K562 (cell line): ENCODE results near the gene PRCD. TPM values are rescaled to one million over a fixed set of nuclear protein-coding genes. Genes with fewer than 3 reads are reported as not detected.
A peak's percentile ranks its signal among the peaks of the same experiment; 100 is the strongest.

Source experiments
- CHD4 ChIP-seq: fragments of 200-600 bp; sonication (generic); IDR thresholded peaks from 3 replicates; pipeline ENCODE4 v1.6.1; 2012; ENCODE audit warnings: low read depth, mild to moderate bottlenecking, mixed read lengths, low read length, inconsistent platforms; ENCODE audit not compliant: insufficient read depth, insufficient replicate concordance, poor library complexity, severe bottlenecking
- KAT2B ChIP-seq: IDR thresholded peaks from one replicate; pipeline ENCODE4 v1.6.1; 2012; ENCODE audit warnings: low read depth, mild to moderate bottlenecking, control low read depth, inconsistent platforms, low read length, moderate library complexity
- SPI1 ChIP-seq: IDR thresholded peaks from 2 replicates; pipeline ENCODE4 v1.6.1; 2011; ENCODE audit warnings: low read depth, low read length, control low read depth, borderline replicate concordance
- TBL1XR1 ChIP-seq, 2 experiments: IDR thresholded peaks; 2 replicates each; pipeline ENCODE4 v1.6.1; 2012; ENCODE audit warnings: improper control_type of control experiment in 2 of 2, low read length in 2 of 2, mild to moderate bottlenecking in 1 of 2
- ZNF12 ChIP-seq: sonication (generic); formaldehyde crosslinking; IDR thresholded peaks from 2 replicates; pipeline ENCODE4 v1.4.0; 2020; ENCODE audit warnings: mild to moderate bottlenecking, missing genetic modification reagents
- ZNF316 ChIP-seq: fragments of 450-650 bp; IDR thresholded peaks from 2 replicates; pipeline ENCODE4 v1.6.1; 2016
- polyA plus RNA-seq, 8 experiments: library from polyadenylated mRNA; depleted of rRNA in 4 of 8; stranded (reverse) in 5 of 8; unstranded in 3 of 8; fragments of >200 nt; fragmentation: Nextera tagmentation in 2 of 8; fragmentation: Illumina TruSeq in 1 of 8; extraction: Ambion mirVana in 2 of 8; extraction: Trizol in 1 of 8; gene quantifications; 2 replicates each; pipeline versions ENCODE4 v1.2.1 to v1.2.3, GENCODE V29; 2011 to 2014; ENCODE audit warnings: inconsistent platforms in 1 of 8, missing spikeins in 1 of 8
- total RNA-seq, 7 experiments: library from RNA; depleted of rRNA in 6 of 7; stranded (reverse); fragments of >200 nt in 6 of 7; fragmentation: Illumina TruSeq in 2 of 7; extraction: Trizol in 2 of 7; gene quantifications; 2 replicates each; pipeline versions ENCODE4 v1.2.1 to v1.2.3, GENCODE V29; 2011 to 2021; ENCODE audit warnings: low replicate concordance in 1 of 7
- TF ChIP-seq, protein P1 (sequence below): fragments of 250-450 bp; sonication (Bioruptor Pico); IDR thresholded peaks from 2 replicates; pipeline ENCODE4 v1.4.0; 2020
- TF ChIP-seq, protein P2 (sequence below), 2 experiments: IDR thresholded peaks; 2 replicates each; pipeline ENCODE4 v1.6.1; 2011; ENCODE audit warnings: borderline replicate concordance in 1 of 2, control low read depth in 1 of 2, low read depth in 1 of 2, low read length in 1 of 2, mild to moderate bottlenecking in 1 of 2, mixed read lengths in 1 of 2, moderate library complexity in 1 of 2; ENCODE audit not compliant: insufficient read depth in 1 of 2, insufficient read length in 1 of 2, poor library complexity in 1 of 2, severe bottlenecking in 1 of 2; ENCODE audit errors: extremely low read depth in 1 of 2
- TF ChIP-seq, protein P3 (sequence below): fragments of 250-450 bp; sonication (Bioruptor Pico); IDR thresholded peaks from 2 replicates; pipeline ENCODE4 v1.5.0; 2021; ENCODE audit warnings: mild to moderate bottlenecking, borderline replicate concordance
- TF ChIP-seq, protein P4 (sequence below), 2 experiments: fragments of 450-650 bp; conservative IDR thresholded peaks; 2 replicates each; pipeline ENCODE4 v1.6.1; 2017; ENCODE audit warnings: mild to moderate bottlenecking in 2 of 2, moderate library complexity in 2 of 2

The PRCD gene
- total and polyA plus RNA-seq, 9 of the 15 experiments (the other 6 are each of a cell fraction or from before 2014, with no cell fraction given), result 0.20 to 0.25 (median 0.21) TPM; not detected in 6

DNA sequence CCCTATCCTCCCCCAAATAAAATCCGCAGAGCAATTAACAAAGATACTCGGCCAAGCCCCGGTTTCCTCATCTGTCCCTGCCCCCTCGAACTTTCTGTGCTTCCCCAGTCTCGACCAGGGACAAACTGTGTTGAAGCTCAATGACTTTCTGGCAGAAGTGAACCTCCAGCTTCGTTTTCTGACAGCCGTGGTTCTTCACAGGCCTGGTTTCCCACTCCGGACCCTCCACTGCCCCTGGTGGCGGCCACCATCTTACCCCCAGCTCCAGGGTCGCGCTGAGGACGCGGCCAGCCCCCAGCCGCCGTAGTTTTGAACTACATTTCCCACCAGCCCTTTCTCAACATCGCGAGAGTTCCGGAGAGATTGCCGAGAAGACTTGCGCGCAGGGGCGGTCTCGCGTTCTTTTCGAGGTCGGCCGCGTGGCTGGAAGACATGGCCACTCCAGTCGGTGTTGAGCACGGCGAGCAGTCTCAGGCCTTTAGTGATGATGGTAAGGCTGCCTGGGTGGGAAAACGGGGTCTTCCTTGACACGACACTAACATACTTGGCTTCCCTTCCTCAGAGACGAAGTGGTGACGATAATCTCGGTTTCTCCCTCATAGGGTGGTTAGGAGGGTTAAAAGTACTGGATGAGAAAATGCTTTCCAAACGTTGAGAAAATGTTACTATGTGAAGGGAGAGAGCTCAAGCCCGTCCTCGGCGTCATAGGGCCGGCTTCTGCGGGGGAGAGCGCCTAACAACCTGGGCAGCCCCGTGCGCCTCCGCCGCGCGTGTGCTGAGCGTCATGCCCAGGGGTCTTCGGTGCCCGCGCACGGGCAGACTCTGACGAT is 17.7 kb downstream of the PRCD start (continued):
- TF ChIP-seq, protein P1, sequence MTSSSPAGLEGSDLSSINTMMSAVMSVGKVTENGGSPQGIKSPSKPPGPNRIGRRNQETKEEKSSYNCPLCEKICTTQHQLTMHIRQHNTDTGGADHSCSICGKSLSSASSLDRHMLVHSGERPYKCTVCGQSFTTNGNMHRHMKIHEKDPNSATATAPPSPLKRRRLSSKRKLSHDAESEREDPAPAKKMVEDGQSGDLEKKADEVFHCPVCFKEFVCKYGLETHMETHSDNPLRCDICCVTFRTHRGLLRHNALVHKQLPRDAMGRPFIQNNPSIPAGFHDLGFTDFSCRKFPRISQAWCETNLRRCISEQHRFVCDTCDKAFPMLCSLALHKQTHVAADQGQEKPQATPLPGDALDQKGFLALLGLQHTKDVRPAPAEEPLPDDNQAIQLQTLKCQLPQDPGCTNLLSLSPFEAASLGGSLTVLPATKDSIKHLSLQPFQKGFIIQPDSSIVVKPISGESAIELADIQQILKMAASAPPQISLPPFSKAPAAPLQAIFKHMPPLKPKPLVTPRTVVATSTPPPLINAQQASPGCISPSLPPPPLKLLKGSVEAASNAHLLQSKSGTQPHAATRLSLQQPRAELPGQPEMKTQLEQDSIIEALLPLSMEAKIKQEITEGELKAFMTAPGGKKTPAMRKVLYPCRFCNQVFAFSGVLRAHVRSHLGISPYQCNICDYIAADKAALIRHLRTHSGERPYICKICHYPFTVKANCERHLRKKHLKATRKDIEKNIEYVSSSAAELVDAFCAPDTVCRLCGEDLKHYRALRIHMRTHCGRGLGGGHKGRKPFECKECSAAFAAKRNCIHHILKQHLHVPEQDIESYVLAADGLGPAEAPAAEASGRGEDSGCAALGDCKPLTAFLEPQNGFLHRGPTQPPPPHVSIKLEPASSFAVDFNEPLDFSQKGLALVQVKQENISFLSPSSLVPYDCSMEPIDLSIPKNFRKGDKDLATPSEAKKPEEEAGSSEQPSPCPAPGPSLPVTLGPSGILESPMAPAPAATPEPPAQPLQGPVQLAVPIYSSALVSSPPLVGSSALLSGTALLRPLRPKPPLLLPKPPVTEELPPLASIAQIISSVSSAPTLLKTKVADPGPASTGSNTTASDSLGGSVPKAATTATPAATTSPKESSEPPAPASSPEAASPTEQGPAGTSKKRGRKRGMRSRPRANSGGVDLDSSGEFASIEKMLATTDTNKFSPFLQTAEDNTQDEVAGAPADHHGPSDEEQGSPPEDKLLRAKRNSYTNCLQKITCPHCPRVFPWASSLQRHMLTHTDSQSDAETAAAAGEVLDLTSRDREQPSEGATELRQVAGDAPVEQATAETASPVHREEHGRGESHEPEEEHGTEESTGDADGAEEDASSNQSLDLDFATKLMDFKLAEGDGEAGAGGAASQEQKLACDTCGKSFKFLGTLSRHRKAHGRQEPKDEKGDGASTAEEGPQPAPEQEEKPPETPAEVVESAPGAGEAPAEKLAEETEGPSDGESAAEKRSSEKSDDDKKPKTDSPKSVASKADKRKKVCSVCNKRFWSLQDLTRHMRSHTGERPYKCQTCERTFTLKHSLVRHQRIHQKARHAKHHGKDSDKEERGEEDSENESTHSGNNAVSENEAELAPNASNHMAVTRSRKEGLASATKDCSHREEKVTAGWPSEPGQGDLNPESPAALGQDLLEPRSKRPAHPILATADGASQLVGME (CRISPR knock-in tag), result no peak
- TF ChIP-seq KAT2B (no peak), TBL1XR1 (IDR thresholded peaks at IDR 0.05; ENCODE audit: low read length in 2 of 2) (peak in 1 of 2 experiments; percentile 5; a peak in 1 of 4 replicates), CHD4 (no peak), SPI1 (no peak), ZNF316 (no peak), ZNF12 (CRISPR knock-in tag) (peak; percentile 10; the same call in 1 of the 2 replicates)
- TF ChIP-seq, protein P2, sequence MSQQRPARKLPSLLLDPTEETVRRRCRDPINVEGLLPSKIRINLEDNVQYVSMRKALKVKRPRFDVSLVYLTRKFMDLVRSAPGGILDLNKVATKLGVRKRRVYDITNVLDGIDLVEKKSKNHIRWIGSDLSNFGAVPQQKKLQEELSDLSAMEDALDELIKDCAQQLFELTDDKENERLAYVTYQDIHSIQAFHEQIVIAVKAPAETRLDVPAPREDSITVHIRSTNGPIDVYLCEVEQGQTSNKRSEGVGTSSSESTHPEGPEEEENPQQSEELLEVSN (IDR thresholded peaks at IDR 0.05; ENCODE audit: borderline replicate concordance in 1 of 2, extremely low read depth in 1 of 2, insufficient read depth in 1 of 2, insufficient read length in 1 of 2, low read depth in 1 of 2, low read length in 1 of 2, poor library complexity in 1 of 2, severe bottlenecking in 1 of 2), result peak in 1 of 2 experiments; percentile 73
- TF ChIP-seq, protein P3, sequence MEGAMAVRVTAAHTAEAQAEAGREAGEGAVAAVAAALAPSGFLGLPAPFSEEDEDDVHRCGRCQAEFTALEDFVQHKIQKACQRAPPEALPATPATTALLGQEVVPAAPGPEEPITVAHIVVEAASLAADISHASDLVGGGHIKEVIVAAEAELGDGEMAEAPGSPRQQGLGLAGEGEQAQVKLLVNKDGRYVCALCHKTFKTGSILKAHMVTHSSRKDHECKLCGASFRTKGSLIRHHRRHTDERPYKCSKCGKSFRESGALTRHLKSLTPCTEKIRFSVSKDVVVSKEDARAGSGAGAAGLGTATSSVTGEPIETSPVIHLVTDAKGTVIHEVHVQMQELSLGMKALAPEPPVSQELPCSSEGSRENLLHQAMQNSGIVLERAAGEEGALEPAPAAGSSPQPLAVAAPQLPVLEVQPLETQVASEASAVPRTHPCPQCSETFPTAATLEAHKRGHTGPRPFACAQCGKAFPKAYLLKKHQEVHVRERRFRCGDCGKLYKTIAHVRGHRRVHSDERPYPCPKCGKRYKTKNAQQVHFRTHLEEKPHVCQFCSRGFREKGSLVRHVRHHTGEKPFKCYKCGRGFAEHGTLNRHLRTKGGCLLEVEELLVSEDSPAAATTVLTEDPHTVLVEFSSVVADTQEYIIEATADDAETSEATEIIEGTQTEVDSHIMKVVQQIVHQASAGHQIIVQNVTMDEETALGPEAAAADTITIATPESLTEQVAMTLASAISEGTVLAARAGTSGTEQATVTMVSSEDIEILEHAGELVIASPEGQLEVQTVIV (CRISPR knock-in tag), result no peak
- TF ChIP-seq, protein P4, sequence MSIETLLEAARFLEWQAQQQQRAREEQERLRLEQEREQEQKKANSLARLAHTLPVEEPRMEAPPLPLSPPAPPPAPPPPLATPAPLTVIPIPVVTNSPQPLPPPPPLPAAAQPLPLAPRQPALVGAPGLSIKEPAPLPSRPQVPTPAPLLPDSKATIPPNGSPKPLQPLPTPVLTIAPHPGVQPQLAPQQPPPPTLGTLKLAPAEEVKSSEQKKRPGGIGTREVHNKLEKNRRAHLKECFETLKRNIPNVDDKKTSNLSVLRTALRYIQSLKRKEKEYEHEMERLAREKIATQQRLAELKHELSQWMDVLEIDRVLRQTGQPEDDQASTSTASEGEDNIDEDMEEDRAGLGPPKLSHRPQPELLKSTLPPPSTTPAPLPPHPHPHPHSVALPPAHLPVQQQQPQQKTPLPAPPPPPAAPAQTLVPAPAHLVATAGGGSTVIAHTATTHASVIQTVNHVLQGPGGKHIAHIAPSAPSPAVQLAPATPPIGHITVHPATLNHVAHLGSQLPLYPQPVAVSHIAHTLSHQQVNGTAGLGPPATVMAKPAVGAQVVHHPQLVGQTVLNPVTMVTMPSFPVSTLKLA (conservative IDR thresholded peaks at IDR 0.05), result peak; percentile 93 to 95
